Progenitor cell of endocrine pancreas (in vitro differentiated cells): ENCODE data around the gene APOB. TPM values are rescaled to one million over a fixed set of nuclear protein-coding genes. Genes with fewer than 3 reads are reported as not detected.

Source experiments
- DNase-seq: peaks from one replicate; pipeline ENCODE4 v3.0.0; 2021; ENCODE audit warnings: low spot score; ENCODE audit not compliant: unreplicated experiment
- H3K27ac Mint-ChIP-seq: 2 replicates; pipeline ENCODE4 v1.8.0; 2021; ENCODE audit warnings: mild to moderate bottlenecking, moderate library complexity, mixed read lengths
- H3K27me3 Mint-ChIP-seq: 2 replicates; pipeline ENCODE4 v1.8.0; 2021; ENCODE audit warnings: mixed read lengths
- H3K36me3 Mint-ChIP-seq: 2 replicates; pipeline ENCODE4 v1.8.0; 2022; ENCODE audit warnings: mixed read lengths; ENCODE audit not compliant: insufficient read depth
- H3K4me1 Mint-ChIP-seq: 2 replicates; pipeline ENCODE4 v1.8.0; 2021; ENCODE audit warnings: low read depth, mixed read lengths
- H3K4me3 Mint-ChIP-seq: 2 replicates; pipeline ENCODE4 v1.8.0; 2021; ENCODE audit warnings: low read depth, mild to moderate bottlenecking, moderate library complexity, mixed read lengths
- H3K9me3 Mint-ChIP-seq: 2 replicates; pipeline ENCODE4 v1.8.0; 2021; ENCODE audit warnings: low read depth, mixed read lengths
- CTCF ChIP-seq: fragments of 200-600 bp; sonication (generic); IDR thresholded peaks from one replicate; pipeline ENCODE4 v1.5.0; 2021; ENCODE audit warnings: antibody characterized with exemption, mild to moderate bottlenecking; ENCODE audit not compliant: unreplicated experiment
- total RNA-seq: library from RNA; stranded (reverse); gene quantifications from 2 replicates; pipeline ENCODE4 v1.2.1, GENCODE V29; 2021

APOB gene
- total RNA-seq, 1 donor from 2014 or later, result 15.6 TPM

- peaks cover 58% of the 10 kb centered on the region for H3K36me3 Mint-ChIP-seq
- no peak for DNase-seq
- H3K9me3 Mint-ChIP-seq, result peaks cover 49% of the 10 kb centered on the region
- H3K27me3 Mint-ChIP-seq, result no peaks in the 10 kb centered on the region
- no peaks in the 10 kb centered on the region for H3K4me1 Mint-ChIP-seq
- no peak overlapping the region for H3K27ac Mint-ChIP-seq
- H3K4me3 Mint-ChIP-seq, result no peak overlapping the region
- no peak for TF ChIP-seq CTCF
Measured at GRCh38 chr2:21008014-21008789, 35.7 kb downstream of the APOB start.

- Mint-ChIP-seq H3K9me3 (peaks cover 49% of the 10 kb centered on the region), H3K4me3 (no peak overlapping the region), H3K27ac (no peak overlapping the region), H3K27me3 (no peaks in the 10 kb centered on the region), H3K36me3 (peaks cover 54% of the 10 kb centered on the region), H3K4me1 (no peaks in the 10 kb centered on the region)
- DNase-seq, result no peak
- no peak for TF ChIP-seq CTCF
Measured at GRCh38 chr2:21007129-21008013, 36.5 kb downstream of the APOB start.

GRCh38 chr2:21006423-21007128, 37.3 kb downstream of the APOB start:
- Mint-ChIP-seq H3K36me3 (peaks cover 48% of the 10 kb centered on the region), H3K4me3 (no peak overlapping the region), H3K9me3 (peaks cover 42% of the 10 kb centered on the region), H3K4me1 (no peaks in the 10 kb centered on the region), H3K27ac (no peak overlapping the region), H3K27me3 (no peaks in the 10 kb centered on the region)
- no peak for DNase-seq
- TF ChIP-seq CTCF, result no peak

- H3K9me3 Mint-ChIP-seq, result peaks cover 35% of the 10 kb centered on the region
- DNase-seq, result no peak
- no peak for TF ChIP-seq CTCF
- peaks cover 43% of the 10 kb centered on the region for H3K36me3 Mint-ChIP-seq
- no peak overlapping the region for H3K27ac Mint-ChIP-seq
- no peaks in the 10 kb centered on the region for H3K4me1 Mint-ChIP-seq
- H3K4me3 Mint-ChIP-seq, result no peak overlapping the region
- no peaks in the 10 kb centered on the region for H3K27me3 Mint-ChIP-seq
Measured at GRCh38 chr2:21005700-21006422, 38.0 kb downstream of the APOB start.
